Endometrial microvascular endothelial cells (primary cell): ENCODE measurements around the gene NCOA7. TPM values are rescaled to one million over a fixed set of nuclear protein-coding genes. Genes with fewer than 3 reads are reported as not detected.
"Not testable (repeated sequence)": the region's sequence is repeated elsewhere in the genome, so short reads cannot be mapped to it uniquely, and the experiment has no call there.

Experiments
- in situ Hi-C: cut with HindIII; loops from 2 replicates; pipeline ENCODE4 v1.10.0; 2017; ENCODE audit warnings: low sequenced_read_pairs, low pct_unique_long_range_greater_than_20kb; ENCODE audit errors: inconsistent ontology term
- total RNA-seq: library from RNA; depleted of rRNA; stranded (reverse); fragments of >200 nt; gene quantifications from one replicate; pipeline ENCODE4 v1.2.3, GENCODE V29; 2015; ENCODE audit errors: inconsistent ontology term

NCOA7 gene
- total RNA-seq, 1 donor from 2014 or later: 25.8 TPM

DNA sequence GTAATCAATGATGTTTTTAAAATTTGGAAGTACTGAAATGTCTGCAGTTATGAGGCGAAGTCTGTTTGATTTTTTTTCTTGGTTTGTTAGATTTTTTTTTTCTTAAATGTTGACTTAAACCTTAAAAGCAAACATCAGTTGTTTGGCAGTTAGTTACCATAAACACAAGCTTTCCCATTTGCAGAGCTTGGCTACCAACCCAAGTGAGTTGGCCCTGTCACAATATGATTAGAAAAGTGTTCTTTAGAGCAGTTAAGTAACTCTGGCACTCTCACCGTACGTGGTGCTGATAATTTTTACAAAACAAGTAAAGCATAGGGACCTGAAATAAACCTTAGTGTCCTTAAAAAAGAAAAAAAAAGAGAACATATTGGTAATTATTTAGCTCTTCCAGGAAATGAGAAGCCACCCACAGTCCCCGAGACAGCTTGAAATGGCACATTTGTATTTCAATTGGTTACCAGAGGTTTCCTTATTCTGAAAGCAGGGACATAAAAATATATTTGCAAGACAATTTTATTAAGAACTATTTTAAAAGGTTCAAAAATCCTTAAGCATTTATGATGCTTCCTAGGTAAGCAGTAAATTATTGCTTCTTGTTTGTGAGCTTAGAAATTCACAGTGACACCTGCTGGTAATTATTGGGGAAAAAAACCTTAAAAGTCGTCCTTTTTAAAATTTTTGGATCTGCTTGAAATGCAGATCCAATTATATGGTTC, 37.4 kb upstream of the NCOA7 start:
- in situ Hi-C loops: loop anchor here (5.0 kb wide), 1 partner anchor 441 kb away; no protein-coding TSS in a partner anchor

DNA sequence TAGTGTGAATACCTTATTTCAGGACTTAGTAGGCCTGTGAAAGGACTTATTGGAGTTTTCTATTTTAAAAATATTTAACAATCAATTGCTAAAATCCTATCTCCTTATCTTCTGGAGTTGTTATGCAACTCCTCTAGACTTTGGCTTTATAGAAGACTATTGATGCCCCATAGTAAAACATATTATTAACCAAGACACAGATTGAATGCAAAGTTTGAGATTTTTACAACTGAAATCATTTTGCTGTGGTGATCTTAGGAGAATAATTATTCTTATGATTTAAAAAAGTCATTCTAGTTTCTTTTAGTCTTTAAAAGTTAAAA, 36.9 kb upstream of the NCOA7 start:
- in situ Hi-C loops: loop anchor here (5.0 kb wide), 1 partner anchor 442 kb away; no protein-coding TSS in a partner anchor

DNA sequence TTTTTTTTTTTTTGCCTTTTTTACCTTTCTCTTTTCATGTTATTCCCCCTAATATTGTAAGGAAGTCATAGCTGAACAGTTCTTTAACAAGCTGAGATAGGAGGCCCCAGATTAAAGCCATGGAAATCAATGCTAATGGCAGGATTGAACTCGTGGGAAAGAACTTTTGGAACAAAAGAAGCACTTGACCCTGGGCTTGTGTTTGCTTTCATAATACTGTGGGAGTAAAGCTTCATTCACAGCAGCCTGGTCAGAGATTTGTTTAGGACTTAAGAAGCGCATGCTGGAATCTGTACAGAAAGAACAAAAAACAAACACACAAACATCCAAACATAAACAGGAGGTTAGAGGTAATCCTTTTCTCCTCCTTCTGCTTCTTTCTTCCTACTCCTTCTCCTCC, 36.2 kb upstream of the NCOA7 start:
- in situ Hi-C loops: loop anchor here (5.0 kb wide), 1 partner anchor 442 kb away; no protein-coding TSS in a partner anchor

DNA sequence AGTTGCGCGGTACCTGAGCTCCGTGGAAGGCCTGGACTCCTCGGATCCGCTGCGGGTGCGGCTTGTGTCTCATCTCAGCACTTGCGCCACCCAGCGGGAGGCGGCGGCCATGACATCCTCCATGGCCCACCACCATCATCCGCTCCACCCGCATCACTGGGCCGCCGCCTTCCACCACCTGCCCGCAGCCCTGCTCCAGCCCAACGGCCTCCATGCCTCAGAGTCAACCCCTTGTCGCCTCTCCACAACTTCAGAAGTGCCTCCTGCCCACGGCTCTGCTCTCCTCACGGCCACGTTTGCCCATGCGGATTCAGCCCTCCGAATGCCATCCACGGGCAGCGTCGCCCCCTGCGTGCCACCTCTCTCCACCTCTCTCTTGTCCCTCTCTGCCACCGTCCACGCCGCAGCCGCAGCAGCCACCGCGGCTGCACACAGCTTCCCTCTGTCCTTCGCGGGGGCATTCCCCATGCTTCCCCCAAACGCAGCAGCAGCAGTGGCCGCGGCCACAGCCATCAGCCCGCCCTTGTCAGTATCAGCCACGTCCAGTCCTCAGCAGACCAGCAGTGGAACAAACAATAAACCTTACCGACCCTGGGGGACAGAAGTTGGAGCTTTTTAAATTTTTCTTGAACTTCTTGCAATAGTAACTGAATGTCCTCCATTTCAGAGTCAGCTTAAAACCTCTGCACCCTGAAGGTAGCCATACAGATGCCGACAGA, 31.4 kb upstream of the NCOA7 start:
- in situ Hi-C loops: no loop called here

DNA sequence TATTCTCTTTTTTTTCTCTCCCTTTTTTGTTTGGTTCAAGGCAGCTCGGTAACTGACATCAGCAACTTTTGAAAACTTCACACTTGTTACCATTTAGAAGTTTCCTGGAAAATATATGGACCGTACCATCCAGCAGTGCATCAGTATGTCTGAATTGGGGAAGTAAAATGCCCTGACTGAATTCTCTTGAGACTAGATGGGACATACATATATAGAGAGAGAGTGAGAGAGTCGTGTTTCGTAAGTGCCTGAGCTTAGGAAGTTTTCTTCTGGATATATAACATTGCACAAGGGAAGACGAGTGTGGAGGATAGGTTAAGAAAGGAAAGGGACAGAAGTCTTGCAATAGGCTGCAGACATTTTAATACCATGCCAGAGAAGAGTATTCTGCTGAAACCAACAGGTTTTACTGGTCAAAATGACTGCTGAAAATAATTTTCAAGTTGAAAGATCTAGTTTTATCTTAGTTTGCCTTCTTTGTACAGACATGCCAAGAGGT, 30.8 kb upstream of the NCOA7 start:
- in situ Hi-C loops: no loop called here

DNA sequence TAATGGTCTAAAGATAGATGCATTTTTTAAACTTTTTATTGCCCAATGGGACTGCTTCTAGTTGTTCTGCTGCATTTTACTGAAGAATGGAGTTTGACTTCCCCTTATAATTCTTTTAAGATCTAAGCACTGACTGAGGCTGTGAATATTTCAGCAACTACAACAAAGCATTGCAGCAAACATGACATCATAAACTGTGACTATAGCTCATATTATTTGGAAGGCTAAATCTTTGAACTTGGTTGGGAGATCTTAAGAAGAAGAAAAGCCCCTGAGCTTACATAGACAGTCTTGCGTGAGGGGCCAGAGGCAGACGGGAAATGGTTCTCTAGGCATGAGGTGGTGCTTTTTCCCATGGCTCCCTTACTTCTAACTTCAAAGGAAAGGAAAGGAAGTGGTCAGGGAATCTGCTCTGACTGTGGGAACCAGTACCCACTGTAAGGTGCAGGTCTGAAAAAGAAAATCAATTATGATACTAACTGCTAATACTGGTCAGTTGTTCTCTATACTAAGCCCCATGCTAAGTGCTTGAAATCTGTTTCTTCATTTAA, 26.6 kb upstream of the NCOA7 start:
- in situ Hi-C loops: no loop called here

DNA sequence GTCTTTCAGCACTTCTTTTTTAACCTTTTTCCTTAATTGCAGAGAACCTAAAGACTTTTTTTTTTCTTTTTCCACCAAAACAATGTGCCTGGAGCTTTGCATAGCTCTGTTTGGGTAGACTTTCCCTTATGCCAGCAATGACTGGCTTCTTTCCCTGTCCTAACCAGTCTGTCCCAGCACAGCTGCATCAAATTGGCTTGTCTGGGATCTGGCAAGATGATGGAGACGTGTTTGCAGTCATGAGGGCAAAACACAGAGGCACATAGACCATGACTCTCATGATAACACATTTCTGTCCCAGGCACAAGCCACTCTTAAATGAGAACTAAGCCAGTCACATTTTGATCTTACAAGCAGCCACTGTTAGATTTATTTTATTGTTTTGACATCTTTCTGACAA, 24.8 kb upstream of the NCOA7 start:
- in situ Hi-C loops: no loop called here

DNA sequence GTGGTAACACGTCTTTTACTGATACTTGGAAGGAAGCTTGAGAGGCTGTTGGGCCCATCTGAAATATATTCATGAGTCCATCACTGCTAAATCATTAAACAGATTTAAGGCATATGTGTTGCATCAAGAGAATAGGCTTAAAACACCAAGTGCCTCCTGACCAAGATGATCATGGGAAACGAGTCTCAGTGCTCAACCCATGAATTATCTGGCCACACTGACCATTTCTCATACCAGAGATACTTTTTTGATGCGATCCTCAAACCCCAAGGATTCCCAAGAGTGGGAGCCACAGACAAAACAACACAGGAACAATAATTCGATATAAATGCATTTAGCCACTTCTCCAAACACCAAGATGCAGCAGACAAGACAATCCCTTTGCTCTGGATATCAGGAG, 24.1 kb upstream of the NCOA7 start:
- in situ Hi-C loops: no loop called here

DNA sequence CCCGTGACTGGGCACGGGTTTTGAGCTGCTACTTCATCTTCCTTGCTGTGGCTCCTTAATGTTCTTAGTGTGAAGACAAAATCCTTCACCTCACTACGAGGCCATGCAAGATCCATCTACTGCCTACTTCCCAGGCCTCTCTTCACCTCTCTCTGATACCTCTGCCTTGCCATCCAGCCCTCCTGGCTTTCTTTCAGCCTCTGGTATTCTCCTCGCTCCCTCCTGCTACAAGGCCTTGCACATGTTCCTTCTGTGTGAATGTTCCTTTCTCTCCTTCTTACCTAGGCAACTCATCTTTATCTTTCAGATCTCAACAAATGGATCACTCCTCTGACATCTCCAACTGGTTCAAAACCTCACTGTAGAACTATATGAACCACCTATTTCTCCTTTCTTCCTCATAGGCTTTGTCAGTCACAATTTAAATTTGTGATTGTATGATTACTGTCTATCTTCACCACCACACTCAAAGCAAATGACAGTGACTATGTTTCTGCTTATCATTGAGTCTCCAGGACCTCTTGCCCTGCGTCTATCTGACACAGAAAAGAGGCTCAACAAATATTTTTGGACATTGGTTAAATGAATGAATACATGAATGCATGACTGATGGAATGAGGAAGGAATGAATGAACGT, 21.5 kb upstream of the NCOA7 start:
- in situ Hi-C loops: no loop called here

DNA sequence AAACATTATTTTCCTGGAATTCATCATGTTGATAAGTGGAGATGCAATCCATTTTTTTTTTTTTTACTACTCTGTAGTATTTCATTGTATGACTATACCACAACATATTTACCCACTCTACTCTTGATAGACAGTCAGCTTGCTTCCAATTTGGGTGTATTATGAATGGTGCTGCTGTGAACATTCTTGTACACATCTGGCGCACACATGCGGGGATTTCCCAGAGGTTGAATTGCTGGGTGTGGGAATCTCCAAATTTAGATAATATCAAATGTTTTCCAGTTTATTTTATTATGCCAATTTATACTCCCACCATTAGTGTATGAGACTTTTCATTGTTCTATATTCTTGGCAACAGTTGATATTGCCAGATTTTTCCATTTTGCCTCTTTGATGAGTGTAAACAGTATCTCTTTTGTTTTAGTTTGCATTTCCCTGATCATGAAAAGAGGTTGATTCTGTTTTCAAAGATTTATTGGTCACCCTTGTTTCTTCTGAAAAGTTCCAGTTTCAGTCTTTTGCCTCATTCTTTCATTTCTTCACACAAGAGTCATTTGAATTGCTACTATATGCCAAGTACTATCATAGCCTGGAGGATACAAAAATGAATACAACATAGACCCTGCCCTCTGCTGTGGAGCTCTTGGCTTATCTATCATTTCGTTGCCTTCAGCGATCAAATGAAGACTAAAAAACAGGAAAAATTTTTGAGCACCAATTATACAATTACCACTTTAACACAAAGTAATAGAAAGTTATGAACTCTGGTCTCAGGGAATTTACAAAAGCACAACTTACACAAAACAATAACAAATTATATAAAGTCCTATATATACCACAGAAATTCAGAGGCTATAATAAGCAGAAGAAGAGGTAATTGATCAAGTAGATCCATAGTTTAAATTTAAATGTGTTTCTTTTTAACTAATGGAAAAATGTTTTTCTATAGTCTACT, 17.1 kb upstream of the NCOA7 start:
- in situ Hi-C loops: no loop called here

DNA sequence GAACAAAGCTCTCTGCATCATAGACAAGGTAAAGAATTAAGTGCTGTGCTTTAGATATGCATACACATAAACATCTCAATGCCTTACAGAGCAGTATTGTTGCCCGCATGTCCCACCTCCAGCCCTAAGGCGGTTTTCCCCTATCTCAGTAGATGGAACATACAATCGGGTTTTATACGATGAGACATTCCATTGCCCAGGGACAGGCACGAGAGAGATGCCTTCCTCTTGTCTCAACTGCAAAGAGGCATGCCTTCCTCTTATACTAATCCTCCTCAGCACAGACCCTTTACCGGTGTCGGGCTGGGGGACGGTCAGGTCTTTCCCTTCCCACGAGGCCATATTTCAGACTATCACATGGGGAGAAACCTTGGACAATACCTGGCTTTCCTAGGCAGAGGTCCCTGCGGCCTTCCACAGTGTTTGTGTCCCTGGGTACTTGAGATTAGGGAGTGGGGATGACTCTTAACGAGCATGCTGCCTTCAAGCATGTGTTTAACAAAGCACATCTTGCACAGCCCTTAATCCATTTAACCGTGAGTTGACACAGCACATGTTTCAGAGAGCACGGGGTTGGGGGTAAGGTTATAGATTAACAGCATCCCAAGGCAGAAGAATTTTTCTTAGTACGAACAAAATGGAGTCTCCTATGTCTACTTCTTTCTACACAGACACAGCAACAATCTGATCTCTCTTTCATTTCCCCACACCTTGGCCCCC, 14.5 kb upstream of the NCOA7 start:
- in situ Hi-C loops: not testable (repeated sequence)

DNA sequence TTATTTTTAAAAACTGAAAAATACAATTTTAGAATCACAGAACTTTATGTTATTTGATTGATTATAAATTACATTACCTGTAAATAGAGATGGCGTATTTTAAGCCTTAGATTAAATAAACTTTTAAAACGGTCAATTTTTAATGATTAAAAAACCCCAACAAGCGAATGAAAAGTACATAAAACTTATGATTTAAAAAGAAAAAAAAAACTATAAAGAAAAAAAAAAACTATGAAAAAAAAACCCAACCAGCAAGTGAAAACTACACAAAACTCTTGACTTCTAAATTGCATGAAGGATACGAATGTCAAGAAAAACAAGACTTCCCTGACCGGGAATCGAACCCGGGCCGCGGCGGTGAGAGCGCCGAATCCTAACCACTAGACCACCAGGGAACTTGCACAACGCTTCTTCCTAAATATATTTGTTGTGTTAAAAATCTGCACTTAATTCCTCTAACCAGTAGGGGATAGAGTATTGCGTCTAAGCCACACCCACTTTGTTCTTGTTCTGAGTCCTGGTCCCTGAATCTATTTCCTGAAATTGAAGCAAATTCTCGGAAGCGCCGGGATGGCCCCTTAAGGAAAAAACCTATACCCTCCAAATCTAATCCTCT, 10.7 kb upstream of the NCOA7 start:
- in situ Hi-C loops: no loop called here

DNA sequence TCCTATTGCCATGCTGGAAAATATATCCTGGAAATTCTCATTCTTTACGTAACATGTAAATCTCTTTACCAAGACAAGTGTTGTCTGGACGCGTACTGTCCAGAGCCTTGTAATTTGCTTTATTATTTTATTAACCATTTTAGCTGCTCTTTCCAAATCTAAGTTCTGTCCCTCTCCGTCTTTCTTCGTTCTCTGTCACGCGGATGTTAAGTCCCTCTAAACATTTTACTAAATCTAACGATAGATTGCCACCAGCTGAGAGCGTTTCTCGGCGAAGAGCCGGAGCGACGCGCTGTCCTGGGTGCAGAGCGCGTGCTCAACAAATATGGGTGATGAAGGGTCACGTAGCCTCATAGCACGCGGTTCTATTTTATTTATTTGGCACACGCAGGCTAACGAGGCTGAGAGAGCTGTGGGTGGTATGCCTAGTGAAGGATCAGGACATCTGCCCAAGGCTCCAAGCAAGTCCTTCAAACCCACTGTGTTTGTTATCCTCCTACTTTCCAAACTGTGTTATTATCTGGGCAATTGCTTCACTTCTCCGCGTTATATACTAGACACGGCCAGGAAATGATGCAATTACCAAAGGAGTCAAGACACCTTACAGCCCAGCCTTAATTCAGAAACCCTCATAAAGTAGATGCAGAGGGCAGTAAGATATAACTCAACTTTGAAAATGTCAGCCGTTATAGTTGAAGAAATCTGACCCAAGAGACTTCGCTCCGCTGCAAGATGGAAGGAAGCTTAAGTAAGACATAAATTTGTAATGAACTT, 10.0 kb upstream of the NCOA7 start:
- in situ Hi-C loops: no loop called here

DNA sequence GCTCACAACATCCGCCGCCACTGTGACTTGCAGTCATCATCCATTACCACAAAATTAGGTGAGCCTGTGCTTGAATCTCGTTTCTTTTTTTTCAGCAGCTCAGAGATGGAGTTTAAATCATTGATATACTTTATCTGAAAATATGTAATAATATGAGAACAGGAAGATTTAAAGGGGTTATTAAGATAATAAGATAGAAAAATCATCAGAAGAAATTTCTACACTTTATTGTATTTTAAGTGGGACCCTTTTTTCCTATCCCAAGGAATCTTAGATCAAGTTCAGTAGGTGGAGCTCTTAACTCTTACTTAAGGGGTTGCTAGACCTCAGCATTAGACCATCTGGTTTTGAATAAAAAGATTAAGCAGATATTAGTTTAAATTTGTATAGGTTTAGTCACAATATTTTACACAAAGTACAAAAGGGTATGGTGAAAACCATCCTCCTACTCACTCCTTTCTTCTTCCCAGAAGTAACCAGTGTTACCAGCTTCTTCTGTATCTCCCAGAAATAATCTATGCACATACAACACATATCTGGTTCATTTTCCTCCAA, 9.4 kb upstream of the NCOA7 start:
- in situ Hi-C loops: no loop called here

DNA sequence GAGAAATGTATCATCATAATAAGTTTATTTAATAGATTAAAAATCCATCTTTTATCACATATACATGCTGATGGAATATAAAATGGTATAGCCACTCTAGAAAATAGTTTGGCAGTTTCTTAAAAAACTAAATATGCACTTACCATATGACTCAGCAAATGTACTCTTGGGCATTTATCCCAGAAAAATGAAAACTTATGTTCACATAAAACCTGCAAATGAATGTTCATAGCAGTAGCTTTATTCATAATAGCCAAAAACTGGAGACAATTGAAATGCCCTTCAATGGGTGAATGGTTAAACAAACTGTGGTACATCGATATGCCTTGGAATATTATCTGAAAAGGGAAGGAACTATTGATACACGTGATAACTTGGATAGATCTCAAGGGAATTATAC, 6.4 kb upstream of the NCOA7 start:
- in situ Hi-C loops: no loop called here

DNA sequence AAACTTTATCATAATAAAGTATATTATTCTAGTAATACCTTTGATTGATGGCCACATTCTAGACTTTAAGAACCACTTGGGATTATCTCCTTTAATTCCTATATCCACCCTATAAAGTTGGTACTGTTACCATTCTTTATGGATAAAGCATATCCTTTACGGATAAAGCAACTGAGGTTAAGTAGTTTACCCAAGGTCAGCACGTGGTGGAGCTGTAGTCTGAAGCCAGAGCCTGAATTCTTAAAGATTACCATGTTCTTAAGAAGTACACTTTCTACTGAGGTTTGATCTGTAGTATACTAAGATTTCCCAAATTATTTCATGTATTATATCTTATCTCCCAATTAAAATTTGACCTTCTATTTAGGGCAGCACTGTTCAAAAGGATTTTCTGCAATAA, 3.0 kb upstream of the NCOA7 start:
- in situ Hi-C loops: no loop called here

DNA sequence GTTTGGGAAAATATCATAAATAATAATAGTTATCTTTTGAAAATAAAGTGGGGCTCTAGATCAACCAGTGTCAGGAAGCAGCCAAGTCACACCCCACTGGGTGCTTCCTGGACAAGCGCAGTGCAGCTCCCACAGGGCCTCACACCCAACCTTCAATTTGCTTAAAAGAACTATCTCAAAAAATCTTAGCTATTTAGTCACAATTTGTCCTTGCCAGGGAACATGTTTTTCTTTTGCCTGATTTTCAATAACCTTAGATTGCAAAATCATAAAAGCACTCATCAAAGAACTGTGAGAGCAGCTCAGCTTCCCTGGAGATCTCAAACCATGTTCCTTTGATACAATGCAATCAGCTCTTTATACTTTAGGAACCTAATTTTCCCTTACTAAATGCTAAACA, 1.6 kb upstream of the NCOA7 start:
- in situ Hi-C loops: no loop called here
